Measurements from ENCODE around the gene ALCAM.
A peak's percentile ranks its signal among the peaks of the same experiment; 100 is the strongest.

ALCAM gene

GRCh38 chr3:105366326-105367062 lies at the start of gene ALCAM:
Gene ALCAM (plus strand): TSS chr3:105366909.
- DNase-seq, result peak in 1 of 2 experiments; percentile 19

- no peak for DNase-seq
These were observed 48.9 kb upstream of the ALCAM start for GRCh38 chr3:105317841-105318240.

DNA sequence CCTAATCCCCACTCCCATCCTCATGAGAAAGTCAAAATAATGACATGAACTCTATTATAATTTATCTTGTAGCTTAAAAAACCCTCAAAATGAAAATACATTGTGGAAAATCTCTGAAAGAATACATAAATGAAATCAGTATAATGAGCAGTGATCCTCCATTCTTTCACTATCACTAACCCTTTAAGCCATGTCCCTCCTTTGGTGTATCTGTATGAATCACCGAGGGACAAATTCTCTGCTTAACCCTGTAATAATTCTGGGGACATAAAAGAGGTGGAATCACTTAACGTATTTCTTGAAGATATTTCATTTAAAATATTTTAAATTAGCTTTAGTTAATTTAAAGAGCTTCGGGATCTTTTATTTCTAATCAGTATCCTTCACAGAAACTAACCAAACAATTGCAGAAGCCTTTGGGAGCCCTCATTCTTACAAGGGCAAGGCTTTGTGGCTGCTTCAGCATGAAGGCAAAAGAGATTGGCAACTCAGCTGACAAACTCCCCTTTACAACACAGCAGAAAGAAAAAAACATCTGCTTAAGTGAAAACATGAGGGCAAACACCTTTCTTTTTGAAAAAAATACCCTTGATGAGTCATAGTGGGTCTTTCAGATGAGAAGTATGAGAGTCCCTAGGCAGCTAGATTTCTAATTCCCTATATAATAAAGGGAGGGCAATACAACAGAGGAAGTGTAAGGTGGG lies 44.0 kb upstream of the ALCAM start:
- no peak for DNase-seq

- no peak for DNase-seq
These were observed 43.5 kb upstream of the ALCAM start for GRCh38 chr3:105323274-105323599.

- no peak for DNase-seq
These were observed 41.8 kb upstream of the ALCAM start for GRCh38 chr3:105324951-105325350.

DNA sequence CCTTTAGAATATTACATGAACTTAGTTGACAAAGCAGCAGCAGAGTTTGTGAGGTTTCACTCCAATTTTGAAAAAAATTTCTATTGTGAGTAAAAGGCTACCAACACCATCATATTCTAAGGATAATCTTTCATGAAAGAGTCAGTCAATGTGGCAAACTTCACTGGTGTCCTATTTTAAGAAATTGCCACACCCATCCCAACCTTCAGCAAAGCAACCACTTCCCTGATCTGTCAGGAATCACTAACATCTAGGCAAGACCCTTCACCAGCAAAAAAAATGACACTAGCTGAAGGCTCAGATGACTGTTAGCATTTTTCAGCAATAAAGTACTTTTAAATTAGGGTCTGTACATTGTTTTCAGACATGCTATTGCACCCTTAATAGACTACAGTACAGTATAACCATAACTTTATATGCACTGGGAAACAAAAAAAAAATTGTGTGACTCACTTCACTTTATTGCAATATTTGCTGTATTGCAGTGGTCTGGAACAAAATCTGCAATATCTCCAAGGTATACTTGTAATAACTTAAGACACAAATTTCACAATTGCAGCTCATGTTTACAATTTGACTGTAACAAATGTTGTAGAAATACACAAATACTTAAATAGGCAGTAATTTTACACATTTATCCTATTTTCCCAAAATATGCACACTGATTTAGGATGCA lies 38.9 kb upstream of the ALCAM start:
- DNase-seq, result no peak

DNA sequence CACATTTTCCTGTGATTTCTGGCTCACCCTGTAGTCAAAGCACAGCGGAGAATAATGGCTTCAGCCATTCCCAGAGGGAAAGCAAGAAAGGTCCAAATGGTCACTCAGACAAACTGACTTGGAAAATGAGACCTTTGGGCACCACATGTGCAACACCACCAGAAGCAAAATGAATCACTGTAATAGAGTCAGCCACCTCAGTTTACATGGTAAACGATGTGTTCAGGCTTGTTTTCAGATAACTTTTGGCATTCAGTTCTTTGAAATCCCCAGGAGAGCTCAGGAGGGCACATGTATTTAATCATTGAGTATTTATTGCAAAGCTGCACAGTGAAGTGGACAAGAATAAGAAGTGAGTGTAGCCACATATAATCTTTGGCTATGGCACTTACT lies 38.4 kb upstream of the ALCAM start:
- no peak for DNase-seq

GRCh38 chr3:105332961-105333360 lies 33.7 kb upstream of the ALCAM start:
- no peak for DNase-seq

DNA sequence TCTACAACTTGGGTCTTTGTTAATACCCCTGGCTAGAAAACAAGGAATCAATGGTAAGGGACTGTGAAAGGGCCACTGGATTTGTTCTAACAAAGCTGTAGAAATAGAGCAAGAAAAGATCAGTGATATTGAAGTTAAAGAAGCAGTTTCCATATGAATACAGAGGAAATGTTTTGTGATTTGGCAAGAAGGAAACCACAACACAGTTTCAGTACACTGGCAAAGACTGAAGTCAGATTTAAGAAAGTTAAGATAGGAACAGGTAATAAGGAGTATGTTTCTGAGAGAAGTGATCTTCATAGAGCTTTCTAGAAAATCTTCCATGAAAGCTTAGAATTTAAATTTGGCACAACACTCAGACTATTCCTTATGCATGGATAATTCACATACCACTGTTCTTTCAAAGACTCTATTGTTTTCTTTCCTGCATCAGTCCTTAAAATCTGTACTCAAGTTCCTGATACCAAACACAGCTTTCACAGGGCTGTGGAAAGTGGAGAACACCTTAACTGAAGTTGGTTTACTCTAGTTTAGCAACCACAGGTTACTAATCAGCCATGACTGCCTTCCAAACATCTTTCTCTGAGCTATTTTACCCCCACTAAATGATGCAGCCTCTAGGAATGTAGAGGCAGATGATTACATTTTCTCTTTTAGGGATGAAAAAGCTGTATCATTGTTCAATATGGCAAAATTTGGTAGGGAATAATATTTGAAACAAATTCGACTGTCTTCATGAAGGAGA lies 32.4 kb upstream of the ALCAM start:
- DNase-seq, result no peak

DNA sequence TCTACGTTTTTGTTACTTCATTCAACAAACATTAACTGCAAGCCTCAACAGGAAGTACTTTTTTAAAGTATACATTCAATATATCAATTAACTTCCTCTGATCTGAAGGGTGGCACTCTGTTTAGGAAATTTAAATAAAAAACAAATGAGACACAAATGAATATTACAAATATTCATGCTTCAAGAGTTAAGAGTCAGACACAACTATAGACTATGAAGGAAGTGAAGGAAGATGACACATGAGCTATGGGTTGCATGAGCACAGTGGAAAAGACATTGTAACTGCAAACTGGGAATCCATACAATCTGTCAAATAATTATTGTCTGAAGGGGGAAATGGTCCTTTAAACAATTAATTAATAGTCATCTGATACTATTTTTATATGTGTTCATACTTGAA lies 26.8 kb upstream of the ALCAM start:
- no peak for DNase-seq

- no peak for DNase-seq
These were observed 22.7 kb upstream of the ALCAM start for GRCh38 chr3:105343991-105344390.

- DNase-seq, result no peak
These were observed 21.6 kb upstream of the ALCAM start for GRCh38 chr3:105345156-105345555.

- no peak for DNase-seq
These were observed 18.9 kb upstream of the ALCAM start for GRCh38 chr3:105347625-105348302.

DNA sequence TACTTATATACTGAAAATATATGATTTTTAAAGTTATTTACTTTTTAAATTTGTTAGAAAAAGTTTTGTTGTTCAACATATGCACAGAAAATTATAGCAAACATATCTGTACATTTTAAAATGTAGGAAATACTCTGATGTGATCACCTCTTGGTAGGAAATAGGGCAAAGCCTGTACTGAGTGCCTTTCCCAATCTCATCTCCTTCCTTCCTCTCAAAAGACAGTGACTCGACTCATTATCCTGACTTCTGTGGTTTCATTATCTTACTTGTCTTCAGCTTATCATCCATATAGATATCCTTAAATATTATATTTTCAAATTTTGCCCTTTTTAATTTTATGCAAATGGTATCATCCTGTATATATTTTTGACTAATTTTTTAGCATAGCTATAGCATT lies 18.4 kb upstream of the ALCAM start:
- no peak for DNase-seq

DNA sequence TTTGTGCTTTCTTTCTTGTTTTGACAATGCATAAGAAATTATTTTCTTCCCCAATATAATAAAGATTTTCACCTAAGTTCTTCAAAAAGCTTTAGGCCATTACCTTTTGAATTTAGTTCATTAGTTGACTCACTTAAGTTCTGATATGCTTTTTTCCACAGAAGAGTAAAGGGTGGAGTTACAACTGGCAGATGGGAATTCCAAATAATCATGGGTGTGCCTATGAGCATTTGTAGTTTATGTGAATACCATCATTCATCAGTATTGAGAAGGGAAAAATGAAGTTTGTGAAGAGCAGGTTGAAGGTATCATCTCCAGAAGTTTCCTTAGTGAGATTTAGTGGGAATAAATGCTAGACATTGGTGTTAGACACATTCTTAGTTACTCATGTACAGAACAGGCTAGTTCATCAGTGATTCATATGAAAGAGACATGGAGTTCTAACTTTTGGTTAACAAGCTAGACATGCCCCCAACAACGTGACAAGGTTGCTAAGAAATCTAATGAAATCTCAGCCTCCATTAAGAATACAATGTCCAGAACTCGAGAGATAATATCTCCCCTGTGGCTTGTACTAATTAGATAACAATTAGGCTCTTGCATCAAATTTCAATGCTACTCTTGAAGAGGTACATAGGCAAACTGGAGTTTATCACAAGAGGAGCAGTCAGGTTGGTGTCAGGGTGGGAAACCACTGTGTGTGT lies 16.9 kb upstream of the ALCAM start:
- DNase-seq, result no peak

GRCh38 chr3:105351821-105352220 lies 14.9 kb upstream of the ALCAM start:
- DNase-seq, result no peak

DNA sequence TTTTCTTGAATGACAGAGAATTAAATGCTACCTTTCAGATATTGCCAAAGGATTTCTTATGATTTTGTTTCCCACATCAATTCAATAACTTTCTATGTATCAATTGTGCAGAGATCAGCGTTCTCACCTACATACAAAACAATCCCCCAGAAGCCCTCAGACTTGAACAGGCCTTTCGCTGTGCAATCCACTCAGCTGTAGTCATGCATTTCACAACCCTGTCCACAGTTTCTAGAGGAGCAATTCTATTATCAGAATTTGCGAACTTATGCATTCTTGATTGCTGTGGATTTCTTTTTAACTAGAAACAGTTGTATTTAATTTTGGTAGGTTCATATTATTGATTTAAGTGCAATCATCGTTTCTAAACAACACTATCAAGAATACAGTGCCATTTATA lies 13.7 kb upstream of the ALCAM start:
- DNase-seq, result no peak

- DNase-seq, result no peak
These were observed 13.1 kb upstream of the ALCAM start for GRCh38 chr3:105353485-105354161.

- DNase-seq, result no peak
These were observed 12.3 kb upstream of the ALCAM start for GRCh38 chr3:105354429-105354828.

DNA sequence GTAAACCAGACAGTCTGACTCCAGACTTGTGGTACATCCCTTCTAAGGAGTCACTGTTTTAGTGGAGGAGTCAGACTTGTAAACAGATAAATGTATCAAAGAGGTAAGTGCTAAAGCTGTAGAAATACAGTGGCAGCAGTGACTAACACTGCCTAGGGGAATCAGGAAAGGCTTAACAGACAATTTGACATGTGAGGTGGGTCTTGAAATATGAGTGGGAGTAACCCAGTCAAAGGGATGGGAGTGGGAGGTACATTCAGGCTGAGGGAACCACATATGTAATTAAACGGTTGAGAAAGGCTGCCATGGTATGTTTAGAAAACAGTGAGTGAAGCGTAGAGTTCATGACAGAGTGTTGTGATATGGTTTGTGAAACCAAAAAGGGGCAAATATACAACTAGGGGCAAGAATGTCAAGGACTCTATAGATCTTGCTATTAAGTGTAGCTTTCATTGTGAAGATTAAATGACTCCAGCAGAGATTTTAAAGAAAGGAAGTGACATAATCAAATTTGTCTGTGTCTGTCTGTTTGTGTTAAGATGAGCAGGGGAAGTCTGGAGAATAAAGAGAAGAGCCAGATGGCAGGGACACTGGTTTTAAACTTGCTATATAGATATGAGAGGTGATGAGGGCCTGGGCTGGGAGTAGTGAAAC lies 11.2 kb upstream of the ALCAM start:
- no peak for DNase-seq

DNA sequence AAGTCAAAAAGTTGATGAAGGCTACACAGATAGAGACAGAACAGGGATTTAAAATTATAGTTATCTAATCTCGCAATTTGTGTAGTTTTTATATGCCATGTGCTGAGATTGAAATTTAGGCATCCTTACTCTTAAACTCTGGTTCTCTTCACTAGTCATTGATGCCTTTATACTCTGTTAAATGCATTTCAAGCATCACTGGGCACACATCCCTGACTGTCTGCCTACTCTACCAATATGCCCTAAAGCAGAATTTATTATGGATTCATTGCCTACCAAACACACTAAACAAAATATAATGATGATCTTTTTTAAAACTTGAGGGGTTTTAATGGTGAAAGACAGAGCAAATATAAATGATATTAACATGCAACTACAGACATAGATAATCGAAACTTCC lies 10.3 kb upstream of the ALCAM start:
- DNase-seq, result no peak

All from cerebellar nuclear complex (tissue), 1 donor.